Left ventricle myocardium inferior (tissue), 1 donor: ENCODE data around the gene SKAP2. TPM values are rescaled to one million over a fixed set of nuclear protein-coding genes. Genes with fewer than 3 reads are reported as not detected.

Experiments
- DNase-seq: peaks from one replicate; pipeline ENCODE4 v3.0.0-alpha.2; 2020
- H3K27ac ChIP-seq: fragments of 200-600 bp; replicated peaks from 2 replicates; pipeline ENCODE4 v1.8.0; 2021
- H3K27me3 ChIP-seq: fragments of 200-600 bp; 2 replicates; pipeline ENCODE4 v1.8.0; 2021; ENCODE audit warnings: low read depth
- H3K36me3 ChIP-seq: fragments of 200-600 bp; 2 replicates; pipeline ENCODE4 v1.8.0; 2021
- H3K4me1 ChIP-seq: fragments of 200-600 bp; 2 replicates; pipeline ENCODE4 v1.8.0; 2021
- H3K4me3 ChIP-seq: fragments of 200-600 bp; 2 replicates; pipeline ENCODE4 v1.8.0; 2021; ENCODE audit warnings: mild to moderate bottlenecking, moderate library complexity
- H3K9me3 ChIP-seq: fragments of 200-600 bp; replicated peaks from 2 replicates; pipeline ENCODE4 v1.8.0; 2021
- CTCF ChIP-seq: fragments of 200-600 bp; IDR thresholded peaks from 2 replicates; pipeline ENCODE4 v1.8.0; 2021; ENCODE audit warnings: antibody characterized with exemption, mild to moderate bottlenecking, borderline replicate concordance
- intact Hi-C: fragments of 100-400 bp; cut with micrococcal nuclease; formaldehyde crosslinking; loops from one replicate; pipeline ENCODE4 v1.11.0; 2022
- total RNA-seq: library from RNA; stranded (reverse); fragmentation: NEBNext Ultra II Directional; extraction: Animal tissue kit (Norgen Biotek cat#: 25700); gene quantifications from one replicate; pipeline ENCODE4 v1.2.1, GENCODE V29; 2021
- donor health status: DM: no; HTN: yes; CAD: no; lungs with severe emphysema.

SKAP2 gene
- total RNA-seq, 1 donor from 2014 or later: 5.2 TPM

DNA sequence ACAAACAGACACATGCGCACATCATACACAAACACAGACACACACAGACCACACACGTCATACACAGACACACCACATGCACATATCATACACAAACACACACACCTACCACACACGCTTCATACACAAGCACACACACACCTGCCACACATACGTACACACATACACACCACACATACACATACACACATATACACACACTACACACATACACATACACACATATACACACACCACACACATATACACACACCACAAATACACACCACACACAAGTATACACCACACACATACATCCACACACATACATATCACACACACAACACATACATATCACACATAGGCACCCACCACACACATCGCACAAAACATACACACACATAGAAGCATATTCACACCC, 224.7 kb downstream of the SKAP2 start:
- no peaks in the 10 kb centered on the region for H3K9me3 ChIP-seq
- H3K36me3 ChIP-seq: no peaks in the 10 kb centered on the region
- intact Hi-C loops: no loop called here
- no peaks in the 10 kb centered on the region for H3K4me1 ChIP-seq
- no peak for DNase-seq
- no peak overlapping the region for H3K4me3 ChIP-seq
- H3K27me3 ChIP-seq: peaks cover 37% of the 10 kb centered on the region
- no peak overlapping the region for H3K27ac ChIP-seq
- TF ChIP-seq CTCF: no peak

GRCh38 chr7:26639111-26639510, 225.3 kb downstream of the SKAP2 start:
- no peak overlapping the region for H3K4me3 ChIP-seq
- peaks cover 43% of the 10 kb centered on the region for H3K27me3 ChIP-seq
- intact Hi-C loops: no loop called here
- no peaks in the 10 kb centered on the region for H3K36me3 ChIP-seq
- no peaks in the 10 kb centered on the region for H3K9me3 ChIP-seq
- H3K4me1 ChIP-seq: no peaks in the 10 kb centered on the region
- DNase-seq: no peak
- TF ChIP-seq CTCF: no peak
- H3K27ac ChIP-seq: no peak overlapping the region

DNA sequence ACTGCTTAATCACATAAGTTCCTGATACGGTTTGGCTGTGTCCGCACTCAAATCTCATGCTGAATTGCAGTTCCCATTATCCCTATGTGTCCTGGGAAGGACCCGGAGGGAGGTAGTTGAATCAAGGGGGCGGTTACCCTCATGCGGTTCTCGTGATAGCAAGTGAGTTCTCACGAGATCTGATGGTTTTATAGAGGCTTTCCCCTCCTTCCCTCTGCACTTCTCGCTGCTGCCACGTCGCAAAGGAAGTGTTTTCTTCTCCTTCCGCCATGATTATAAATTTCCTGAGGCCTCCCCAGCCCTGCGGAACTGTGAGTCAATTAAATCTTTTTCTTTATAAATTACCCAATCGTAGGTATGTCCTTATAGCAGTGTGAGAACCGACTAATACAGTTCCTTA, 226.2 kb downstream of the SKAP2 start:
- H3K9me3 ChIP-seq: no peaks in the 10 kb centered on the region
- H3K27me3 ChIP-seq: peaks cover 51% of the 10 kb centered on the region
- TF ChIP-seq CTCF: no peak
- no peak for DNase-seq
- H3K36me3 ChIP-seq: no peaks in the 10 kb centered on the region
- H3K4me3 ChIP-seq: no peak overlapping the region
- intact Hi-C loops: no loop called here
- H3K4me1 ChIP-seq: no peaks in the 10 kb centered on the region
- no peak overlapping the region for H3K27ac ChIP-seq

- intact Hi-C loops: no loop called here
- Histone ChIP-seq H3K4me3 (no peak overlapping the region), H3K27me3 (peaks cover 51% of the 10 kb centered on the region), H3K4me1 (no peaks in the 10 kb centered on the region), H3K9me3 (no peaks in the 10 kb centered on the region), H3K27ac (no peak overlapping the region), H3K36me3 (no peaks in the 10 kb centered on the region)
- DNase-seq: no peak
- no peak for TF ChIP-seq CTCF
Measured at GRCh38 chr7:26637610-26638009, 226.8 kb downstream of the SKAP2 start.

GRCh38 chr7:26636808-26637207, 227.6 kb downstream of the SKAP2 start:
- no peak overlapping the region for H3K27ac ChIP-seq
- TF ChIP-seq CTCF: no peak
- no peaks in the 10 kb centered on the region for H3K4me1 ChIP-seq
- H3K27me3 ChIP-seq: peaks cover 51% of the 10 kb centered on the region
- DNase-seq: no peak
- intact Hi-C loops: no loop called here
- no peaks in the 10 kb centered on the region for H3K36me3 ChIP-seq
- H3K4me3 ChIP-seq: no peak overlapping the region
- no peaks in the 10 kb centered on the region for H3K9me3 ChIP-seq

DNA sequence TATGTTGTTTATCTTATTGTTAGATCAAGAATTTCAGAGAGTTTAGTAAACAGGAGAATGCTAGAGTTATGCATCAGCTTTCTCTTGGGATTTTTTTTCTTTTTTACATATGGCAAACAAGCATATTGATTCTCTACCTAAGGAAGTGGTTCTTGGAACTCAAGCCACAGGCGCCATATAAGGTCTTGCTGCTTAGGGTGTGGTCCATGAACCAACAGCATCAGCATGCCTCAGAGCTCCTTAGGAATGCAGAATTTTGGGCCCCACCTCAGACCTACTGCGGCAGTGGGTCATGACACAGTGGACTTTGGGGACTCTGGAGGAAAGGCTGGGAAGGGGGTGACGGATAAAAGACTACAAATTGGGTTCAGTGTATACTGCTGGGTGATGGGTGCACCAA, 230.8 kb downstream of the SKAP2 start:
- H3K27me3 ChIP-seq: peaks cover 42% of the 10 kb centered on the region
- H3K9me3 ChIP-seq: no peaks in the 10 kb centered on the region
- H3K27ac ChIP-seq: no peak overlapping the region
- TF ChIP-seq CTCF: no peak
- intact Hi-C loops: no loop called here
- no peaks in the 10 kb centered on the region for H3K4me1 ChIP-seq
- no peak for DNase-seq
- no peaks in the 10 kb centered on the region for H3K36me3 ChIP-seq
- no peak overlapping the region for H3K4me3 ChIP-seq
